NCI-H128 (cell line): ENCODE results near the gene KLC1.

Source experiments
- DNase-seq: peaks from one replicate; lab custom pipeline; 2025; ENCODE audit not compliant: unreplicated experiment; lab: John Stamatoyannopoulos, UW

Gene KLC1

DNA sequence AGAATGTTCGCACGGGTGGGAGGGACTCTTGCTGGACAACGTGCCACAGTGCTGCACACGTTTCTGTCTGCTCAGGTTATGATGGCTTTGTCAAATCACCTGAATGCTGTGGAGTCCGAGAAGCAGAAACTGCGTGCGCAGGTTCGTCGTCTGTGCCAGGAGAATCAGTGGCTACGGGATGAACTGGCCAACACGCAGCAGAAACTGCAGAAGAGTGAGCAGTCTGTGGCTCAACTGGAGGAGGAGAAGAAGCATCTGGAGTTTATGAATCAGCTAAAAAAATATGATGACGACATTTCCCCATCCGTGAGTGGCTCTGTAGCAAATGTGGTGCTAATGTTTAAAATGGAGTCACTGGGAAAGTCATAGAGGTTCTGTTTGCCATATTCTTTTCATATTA lies 28.5 kb downstream of the KLC1 start:
- DNase-seq: no peak

DNA sequence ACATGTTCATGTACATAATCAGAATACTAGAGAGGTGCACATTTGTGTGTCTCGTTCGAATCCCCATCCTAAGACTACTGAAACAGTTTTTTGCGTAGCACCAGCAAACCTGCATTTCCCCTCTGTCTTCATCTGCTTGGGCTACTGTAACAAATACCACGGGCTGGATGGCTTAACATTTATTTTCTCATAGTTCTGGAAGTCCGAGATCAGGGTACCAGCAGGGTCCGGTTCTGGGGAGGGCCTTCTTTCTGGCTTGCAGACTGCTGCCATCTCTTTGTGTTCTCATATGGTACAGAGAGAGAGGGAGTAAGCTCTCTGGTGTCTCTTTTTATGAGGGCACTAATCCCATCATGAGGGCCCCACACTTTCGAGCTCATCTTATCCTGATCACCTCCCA lies 30.6 kb downstream of the KLC1 start:
- DNase-seq: no peak

DNA sequence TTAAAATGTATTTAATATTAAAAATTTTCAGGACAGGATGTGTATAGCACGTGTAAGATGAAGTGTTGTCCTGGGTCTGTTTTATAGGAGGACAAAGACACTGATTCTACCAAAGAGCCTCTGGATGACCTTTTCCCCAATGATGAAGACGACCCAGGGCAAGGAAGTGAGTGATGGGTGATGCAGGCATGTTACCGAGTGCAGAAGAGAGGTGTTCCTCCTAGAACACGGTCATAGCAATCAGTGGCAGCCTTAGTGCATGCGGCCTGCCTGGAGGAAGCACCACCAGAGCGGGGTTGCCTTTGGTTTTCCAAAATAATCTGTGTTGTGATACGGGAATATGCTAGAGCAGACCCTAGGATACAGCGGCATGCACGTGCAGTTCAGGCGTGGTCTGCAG lies 33.0 kb downstream of the KLC1 start:
- no peak for DNase-seq

DNA sequence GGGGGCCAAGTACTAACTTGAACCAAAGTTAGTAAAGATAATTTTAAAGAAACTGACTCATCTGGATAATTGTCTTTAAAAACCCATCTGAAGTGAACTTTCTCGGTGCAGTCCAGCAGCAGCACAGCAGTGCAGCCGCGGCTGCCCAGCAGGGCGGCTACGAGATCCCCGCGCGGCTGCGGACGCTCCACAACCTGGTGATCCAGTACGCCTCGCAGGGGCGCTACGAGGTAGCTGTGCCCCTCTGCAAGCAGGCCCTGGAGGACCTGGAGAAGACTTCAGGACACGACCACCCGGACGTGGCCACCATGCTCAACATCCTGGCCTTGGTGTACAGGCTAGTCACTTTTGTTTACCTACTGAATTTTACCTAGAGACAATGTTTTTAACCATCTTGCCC lies 33.6 kb downstream of the KLC1 start:
- no peak for DNase-seq

DNA sequence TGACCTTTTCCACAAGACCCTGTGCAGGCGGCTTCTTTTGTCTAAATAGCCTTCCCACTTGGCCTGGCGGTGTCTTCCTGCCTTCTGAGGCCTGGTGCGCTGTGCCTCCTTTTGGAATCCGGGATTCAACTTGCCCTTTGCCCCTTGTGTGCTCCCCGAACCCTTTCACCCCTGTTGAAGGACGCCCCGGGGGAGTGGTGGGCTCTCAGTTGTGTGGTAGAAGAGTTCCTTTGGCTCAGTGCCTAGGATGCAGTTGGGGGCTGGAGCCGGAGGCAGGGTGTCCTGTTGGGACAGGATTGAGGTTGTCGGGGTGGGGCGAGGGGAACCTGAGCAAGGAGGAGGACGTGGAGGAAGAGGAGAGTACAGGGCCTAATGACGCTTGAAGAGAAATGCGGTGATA lies 34.5 kb downstream of the KLC1 start:
- DNase-seq: no peak

DNA sequence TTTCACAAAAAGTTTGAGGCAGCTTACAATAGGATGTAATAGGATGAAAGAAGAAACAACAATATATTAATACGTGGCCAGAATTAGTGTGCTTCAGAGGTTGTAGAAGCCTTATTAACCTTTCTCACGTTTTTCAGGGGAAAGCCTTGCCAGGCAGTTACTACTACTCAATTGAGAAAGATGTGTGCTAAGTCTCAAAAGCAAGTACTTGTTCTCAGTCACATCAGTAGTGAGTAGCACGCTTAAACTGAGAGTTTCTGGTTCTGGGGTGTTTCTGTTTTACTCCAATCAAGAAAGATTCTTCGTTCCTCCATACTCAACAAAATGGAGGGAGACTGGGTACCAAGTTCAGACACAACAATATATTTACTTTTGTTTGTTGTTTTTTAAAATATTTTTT lies 38.7 kb downstream of the KLC1 start:
- DNase-seq: no peak

DNA sequence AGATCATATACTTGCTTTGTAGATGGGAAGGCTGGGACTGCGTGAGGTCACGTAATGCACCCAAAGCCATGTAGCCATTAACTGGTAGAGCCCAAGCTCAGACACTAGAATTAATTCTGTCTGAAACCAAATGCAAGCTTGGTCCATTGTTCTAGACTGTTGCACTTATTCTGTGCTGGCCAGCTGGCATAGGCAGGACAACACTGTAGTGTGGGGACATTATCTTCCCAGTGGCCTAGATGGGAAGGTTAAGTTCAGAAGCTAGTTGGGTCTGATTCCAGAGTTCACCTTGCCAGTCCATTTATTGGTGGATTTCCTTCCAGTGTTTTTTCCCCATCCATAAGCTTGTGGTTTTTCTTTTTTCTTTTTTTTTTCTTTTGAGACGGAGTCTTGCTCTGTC lies 39.1 kb downstream of the KLC1 start:
- DNase-seq: no peak

DNA sequence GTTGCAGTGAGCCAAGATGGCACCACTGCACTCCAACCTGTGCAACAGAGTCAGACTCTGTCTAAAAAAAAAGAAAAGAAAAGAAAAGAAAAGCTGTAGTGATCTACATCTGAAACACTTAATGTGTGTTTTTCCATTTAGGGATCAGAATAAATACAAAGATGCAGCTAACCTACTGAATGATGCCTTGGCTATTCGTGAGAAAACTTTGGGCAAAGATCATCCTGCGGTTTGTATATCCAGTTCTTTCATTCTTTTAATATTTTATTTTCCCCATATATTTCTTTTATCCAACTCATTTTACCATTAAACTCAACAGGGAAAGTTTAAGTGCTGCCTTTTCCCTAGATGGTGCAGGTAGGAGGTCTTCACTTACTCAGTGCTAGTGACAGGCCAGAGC lies 40.4 kb downstream of the KLC1 start:
- no peak for DNase-seq

DNA sequence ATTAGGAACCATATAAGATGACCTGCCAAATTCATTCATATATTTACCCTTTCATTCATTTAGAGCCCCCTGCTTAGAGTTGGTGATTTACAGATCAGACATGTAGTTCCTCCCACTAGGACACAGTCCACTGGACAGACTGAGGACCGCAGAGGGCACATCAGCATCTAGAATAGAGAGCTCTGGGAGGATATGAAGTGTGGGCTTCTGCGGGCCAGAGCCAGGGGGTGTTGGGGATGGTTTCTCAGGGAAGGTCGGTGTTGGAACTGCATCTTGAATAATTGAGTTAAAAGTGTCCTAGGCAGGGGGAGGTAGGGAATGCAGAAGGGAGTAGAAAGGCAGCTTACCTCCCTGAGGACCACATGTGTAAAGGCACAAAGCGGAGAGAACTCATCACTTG lies 42.9 kb downstream of the KLC1 start:
- no peak for DNase-seq

DNA sequence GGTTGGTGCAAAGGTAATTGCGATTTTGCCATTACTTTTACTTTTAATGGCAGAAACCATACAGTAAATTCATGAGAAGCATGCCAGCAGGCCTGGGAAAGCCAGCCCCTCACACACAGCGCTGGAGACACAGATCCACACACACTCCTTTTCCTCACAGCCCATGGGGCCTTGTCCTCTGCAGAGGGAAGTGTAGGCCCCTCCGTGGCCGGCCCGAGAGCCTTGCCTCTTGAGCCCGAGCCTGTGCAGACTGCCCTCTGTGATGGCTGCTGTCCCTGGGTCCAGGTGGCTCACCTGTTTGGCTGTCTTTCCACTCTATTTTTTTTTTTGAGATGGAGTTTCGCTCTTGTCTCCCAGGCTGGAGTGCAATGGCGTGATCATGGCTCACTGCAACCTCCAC lies 46.9 kb downstream of the KLC1 start:
- DNase-seq: no peak

DNA sequence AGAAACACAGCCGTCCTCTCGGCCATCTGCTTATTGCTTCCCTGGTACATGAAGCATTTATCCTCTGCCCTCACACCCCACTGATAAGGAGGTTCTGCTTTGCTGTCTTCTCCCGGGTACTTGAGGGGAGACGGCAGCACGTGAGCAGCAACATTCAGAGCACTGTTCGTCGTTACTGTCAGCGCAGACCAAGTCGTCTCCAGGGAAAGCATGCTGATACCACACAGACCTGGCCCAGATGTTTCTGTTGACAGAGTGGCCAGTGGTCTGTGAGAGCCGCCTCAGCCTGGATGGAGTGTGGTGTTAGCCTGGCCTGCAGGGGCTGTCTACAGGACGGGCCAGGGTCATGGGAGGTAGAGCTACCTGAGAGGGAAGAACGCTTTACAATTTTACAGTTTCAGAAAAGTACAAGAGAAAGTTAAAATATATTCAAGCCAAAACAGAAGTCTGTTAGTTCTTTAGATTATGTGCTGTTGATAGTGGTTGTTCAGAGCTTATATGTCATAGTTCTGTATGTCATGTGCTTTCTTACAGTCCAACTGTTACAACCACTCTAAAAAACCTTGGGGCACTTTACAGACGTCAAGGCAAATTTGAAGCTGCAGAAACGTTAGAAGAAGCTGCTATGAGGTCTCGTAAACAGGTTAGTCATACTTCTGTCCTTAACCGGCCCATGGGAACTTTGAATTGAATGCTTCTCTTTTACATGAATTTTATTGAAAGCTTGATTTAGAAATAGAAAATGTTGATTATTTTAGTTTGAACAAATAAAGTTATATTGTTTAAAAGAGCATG lies 48.1 kb downstream of the KLC1 start:
- no peak for DNase-seq

DNA sequence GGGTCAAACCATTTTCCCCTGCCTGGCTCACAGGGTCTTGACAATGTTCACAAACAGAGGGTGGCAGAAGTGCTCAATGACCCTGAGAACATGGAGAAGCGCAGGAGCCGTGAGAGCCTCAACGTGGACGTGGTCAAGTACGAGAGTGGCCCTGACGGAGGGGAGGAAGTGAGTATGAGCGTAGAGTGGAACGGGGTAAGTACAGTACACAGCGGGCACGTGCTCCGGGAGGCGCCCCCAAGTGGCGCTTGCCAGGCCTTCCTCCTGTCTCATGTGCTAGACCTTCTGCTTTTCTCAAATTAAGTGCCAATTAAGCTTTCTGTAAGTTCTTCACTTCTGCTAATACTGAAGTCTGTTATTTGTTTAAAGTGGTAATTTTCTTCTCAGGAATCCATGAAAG lies 50.3 kb downstream of the KLC1 start:
- no peak for DNase-seq

DNA sequence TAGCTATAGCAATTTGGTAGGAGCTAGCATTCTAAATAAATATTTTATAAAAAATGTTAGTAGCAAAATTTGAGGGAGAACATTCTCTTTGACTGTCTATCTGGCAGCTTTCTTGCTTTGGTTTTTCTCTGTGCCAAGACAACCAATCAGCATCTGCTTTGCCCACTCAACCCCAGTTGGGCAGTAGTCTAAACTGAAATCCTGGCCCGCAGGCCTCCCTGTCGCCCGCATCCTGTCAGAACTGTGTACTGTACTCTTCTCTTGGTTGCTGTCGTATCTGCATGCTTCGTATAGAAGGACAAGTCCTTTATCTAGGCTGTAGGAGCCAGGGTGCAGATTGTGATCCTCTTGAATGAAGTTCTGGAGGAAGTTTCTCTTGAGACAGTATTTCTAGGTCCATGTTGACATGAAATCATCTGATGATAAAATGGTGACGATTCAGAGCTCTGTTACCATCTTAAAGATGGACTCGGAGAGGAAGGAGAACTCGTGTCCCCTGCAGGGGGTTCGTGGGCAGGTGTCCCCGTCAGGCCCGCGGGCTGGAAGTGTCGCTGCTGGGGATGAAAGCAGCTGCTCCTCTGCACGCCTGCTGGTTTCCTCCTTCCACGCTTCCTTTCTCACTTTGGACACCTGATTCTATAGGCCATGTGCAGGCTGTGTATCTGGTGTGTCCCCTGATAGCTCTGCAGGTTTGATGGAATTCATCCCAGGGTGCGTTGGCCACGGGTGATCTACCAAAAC lies 51.6 kb downstream of the KLC1 start:
- no peak for DNase-seq

DNA sequence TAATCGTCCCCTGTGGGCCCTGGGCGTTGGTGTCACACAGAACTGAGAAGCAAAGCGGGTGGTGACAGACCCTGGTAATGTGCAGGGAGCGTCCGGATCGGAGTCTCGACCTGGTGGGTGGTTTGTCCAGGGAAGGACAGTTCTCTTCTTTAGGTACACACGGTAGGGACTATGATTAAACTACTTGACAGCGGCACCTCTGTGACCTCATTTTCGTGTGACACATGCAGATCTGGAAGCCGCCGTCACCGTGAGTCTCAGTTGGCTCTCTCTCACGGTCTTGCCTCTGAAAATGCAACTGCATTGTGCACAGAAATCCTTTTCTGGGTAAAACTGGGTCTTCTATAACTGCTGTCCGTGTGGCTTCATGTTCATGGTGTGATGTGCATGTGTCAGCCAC lies 54.1 kb downstream of the KLC1 start:
- DNase-seq: no peak

DNA sequence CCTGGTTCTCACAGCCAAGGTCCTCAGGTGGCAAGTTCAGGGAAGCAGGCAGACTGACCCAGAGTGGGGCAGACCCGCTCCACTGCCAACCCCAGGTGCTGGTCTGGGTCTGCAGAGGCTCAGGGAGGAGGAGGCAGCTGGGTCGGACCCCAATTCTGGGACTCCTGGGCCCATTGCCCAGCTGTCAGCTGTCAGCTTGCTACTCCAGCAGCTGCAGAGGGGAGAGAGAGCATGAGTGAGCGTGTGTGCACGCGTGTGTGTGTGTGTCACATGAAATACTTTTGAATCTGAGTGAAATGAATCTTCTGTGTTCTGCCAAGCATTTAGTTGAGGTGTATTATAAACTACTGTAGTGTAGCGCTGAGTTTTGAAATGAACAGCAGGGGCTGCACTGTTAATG lies 55.5 kb downstream of the KLC1 start:
- DNase-seq: no peak

DNA sequence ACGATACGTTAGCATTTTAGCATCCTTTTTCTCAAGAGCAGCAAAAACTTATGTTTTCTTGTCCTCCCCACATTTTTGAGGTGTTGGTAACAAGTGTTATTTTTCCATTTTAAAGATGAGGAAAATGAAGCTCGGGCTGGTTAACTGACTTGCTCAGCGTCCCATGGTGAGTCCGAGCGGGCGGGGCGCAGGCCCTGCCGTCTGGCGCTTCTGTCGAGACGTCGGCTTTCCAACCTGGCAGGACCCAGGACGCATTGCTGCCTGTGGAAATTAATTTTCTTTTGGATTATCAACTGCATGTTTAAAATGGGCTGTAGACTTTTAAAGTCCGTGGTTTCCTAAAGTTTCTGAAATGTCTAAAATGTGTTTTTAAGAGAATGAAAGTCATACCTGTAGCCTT lies 55.9 kb downstream of the KLC1 start:
- DNase-seq: no peak

DNA sequence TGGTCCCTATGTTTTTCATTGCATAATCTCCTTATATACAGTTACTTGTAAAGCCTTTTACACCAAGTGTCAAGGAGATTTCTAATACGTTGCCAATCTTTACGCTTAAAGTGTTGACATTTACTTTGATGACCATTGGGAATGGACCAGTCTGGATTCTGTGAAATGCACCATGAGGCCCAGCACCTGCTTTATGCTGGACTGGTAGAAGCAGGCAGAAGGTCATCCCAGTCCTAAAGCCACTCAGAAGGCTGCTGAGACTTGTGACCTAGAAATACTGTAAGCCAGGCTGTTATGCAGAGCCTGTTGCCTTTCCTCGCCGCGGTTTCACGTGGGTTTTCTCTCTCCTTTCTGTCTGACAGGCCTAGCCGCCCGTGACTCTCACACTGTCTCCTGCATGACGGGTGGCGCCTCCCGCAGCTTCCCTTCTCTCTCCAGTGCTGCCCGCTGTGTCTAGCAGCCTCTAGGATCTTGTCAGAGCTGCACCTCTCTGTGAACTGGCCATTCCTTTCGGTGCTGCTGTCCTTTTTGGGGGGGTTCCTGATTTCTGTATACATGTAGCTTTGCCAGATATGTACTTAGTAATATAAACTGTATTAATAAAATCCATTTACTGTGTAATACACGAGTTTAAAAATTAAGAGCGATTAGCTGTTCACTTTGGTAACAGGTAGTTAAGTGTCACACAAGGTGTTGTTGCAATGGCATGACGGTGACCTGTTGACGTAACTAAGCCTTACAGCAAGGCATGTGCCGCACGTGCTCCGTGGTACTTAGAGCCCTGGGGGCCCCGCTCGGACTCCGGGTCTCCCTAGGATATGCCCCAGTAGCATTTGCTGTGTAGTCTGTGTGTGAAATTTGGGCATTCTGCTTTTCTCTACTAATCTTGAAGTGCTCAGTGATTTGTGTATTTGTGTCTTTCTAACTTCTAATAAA lies 56.5 kb downstream of the KLC1 start:
- DNase-seq: no peak

DNA sequence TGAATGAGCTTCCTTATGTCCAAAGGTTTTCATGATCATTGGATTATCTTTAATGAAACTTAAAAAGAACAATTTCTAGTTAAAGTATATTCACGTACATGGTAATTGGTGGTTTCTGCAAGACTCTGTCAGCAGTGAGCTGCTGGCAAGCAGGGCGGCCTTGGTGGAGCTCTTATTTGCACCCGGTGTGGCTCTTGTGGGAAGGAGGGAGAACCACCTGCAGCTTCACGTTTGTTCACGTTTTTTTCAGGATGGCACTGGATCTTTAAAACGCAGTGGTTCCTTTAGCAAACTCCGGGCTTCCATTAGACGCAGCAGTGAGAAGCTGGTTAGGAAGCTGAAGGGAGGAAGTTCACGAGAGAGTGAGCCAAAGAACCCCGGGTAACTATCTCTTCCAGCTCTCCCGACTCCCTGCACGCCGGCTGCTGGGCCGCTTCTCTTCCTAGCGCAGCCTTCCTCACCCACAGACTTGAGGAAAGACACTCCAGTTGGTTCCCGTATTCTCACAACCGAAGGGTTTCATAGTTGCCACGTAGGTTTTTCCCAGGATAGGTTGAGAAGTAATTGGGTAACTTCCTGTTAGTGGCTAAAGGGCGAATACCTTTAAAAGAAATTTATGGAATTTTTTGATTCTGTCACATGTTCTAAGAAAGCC lies 57.9 kb downstream of the KLC1 start:
- DNase-seq: no peak

DNA sequence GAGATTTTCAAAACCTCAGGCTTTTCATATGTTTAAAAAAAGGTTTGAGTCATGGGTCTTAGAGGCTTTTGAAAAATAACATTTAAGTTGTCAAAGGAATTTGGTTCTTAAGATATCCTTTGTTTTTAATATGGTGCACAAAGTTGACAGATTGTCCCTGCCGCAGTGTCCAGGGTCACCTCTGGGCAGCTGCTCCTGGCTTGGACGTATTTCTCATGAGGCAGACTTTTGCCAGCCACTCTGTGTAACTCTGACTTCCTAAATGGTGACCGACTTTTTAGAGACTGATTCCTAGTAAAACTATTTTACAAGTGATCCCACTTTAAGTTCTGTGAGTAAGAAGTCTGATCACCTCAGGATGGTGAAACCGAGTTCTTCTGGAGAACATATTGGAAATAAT lies 58.7 kb downstream of the KLC1 start:
- DNase-seq: no peak

DNA sequence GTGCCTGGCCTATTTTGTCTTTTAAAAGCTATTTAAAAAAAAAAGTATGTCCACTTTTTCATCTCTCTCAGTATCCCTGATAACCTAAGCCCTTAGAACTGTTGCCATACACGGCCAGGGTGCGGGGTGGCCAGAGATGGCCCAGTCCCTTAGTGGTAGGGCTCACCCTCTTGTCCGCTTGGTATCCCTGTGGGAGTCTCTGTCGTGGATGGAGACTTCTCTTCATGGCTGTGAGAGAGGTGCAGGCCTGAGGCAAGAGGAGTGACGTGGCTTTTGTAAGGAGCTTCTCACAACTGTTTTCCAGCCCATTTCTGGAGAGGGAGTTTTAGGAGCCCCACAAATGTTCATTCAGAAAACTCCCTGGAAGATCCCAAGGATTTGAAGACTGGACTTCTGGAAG lies 59.4 kb downstream of the KLC1 start:
- no peak for DNase-seq
